GM12801 (cell line): ENCODE results near the gene SAGE1.
"Not testable (repeated sequence)": the region's sequence is repeated elsewhere in the genome, so short reads cannot be mapped to it uniquely, and the experiment has no call there.

Experiments used
- TF ChIP-seq, protein P1 (sequence below): IDR thresholded peaks from one replicate; pipeline ENCODE4 v1.5.1; 2011; ENCODE audit warnings: control low read depth; ENCODE audit not compliant: insufficient read length; ENCODE audit errors: extremely low read depth

Gene SAGE1, protein sequence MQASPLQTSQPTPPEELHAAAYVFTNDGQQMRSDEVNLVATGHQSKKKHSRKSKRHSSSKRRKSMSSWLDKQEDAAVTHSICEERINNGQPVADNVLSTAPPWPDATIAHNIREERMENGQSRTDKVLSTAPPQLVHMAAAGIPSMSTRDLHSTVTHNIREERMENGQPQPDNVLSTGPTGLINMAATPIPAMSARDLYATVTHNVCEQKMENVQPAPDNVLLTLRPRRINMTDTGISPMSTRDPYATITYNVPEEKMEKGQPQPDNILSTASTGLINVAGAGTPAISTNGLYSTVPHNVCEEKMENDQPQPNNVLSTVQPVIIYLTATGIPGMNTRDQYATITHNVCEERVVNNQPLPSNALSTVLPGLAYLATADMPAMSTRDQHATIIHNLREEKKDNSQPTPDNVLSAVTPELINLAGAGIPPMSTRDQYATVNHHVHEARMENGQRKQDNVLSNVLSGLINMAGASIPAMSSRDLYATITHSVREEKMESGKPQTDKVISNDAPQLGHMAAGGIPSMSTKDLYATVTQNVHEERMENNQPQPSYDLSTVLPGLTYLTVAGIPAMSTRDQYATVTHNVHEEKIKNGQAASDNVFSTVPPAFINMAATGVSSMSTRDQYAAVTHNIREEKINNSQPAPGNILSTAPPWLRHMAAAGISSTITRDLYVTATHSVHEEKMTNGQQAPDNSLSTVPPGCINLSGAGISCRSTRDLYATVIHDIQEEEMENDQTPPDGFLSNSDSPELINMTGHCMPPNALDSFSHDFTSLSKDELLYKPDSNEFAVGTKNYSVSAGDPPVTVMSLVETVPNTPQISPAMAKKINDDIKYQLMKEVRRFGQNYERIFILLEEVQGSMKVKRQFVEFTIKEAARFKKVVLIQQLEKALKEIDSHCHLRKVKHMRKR

DNA sequence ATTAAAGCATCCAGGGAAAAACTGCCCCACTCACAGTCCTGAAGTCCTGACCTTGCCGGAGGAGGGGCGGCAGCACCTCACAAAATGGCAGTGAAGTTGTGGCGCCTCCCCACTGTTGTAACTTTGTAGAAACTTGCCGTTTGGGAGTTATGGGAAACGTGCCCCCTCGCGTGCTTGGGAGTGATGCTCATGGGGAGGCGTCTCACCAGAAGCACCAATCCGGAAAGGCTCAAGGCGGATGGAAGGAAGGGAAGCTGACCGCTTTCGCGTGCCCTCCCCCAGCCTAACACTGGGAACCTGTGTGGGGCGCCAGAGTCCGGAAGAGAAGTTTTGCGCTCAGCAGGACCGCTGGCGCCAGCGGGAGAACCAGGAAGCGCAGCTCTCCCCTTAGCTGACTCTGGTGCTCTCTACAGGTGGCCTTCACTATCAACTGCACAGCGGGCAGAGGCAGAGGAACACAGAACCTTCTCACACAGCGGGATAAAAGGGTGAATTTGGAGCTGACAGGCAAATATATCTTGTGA is at the start of gene SAGE1, which contains the start of gene CT45A10:
Gene SAGE1, plus strand, starts transcription at position 423 of the 524 bp plus-strand sequence. CDS start 2,527 bp downstream, outside the sequence.
Gene CT45A10, minus strand, starts transcription at position 151 of the 524 bp plus-strand sequence. CDS start 8,100 bp downstream, outside the sequence.
- TF ChIP-seq, protein P1, sequence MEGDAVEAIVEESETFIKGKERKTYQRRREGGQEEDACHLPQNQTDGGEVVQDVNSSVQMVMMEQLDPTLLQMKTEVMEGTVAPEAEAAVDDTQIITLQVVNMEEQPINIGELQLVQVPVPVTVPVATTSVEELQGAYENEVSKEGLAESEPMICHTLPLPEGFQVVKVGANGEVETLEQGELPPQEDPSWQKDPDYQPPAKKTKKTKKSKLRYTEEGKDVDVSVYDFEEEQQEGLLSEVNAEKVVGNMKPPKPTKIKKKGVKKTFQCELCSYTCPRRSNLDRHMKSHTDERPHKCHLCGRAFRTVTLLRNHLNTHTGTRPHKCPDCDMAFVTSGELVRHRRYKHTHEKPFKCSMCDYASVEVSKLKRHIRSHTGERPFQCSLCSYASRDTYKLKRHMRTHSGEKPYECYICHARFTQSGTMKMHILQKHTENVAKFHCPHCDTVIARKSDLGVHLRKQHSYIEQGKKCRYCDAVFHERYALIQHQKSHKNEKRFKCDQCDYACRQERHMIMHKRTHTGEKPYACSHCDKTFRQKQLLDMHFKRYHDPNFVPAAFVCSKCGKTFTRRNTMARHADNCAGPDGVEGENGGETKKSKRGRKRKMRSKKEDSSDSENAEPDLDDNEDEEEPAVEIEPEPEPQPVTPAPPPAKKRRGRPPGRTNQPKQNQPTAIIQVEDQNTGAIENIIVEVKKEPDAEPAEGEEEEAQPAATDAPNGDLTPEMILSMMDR: no peak

DNA sequence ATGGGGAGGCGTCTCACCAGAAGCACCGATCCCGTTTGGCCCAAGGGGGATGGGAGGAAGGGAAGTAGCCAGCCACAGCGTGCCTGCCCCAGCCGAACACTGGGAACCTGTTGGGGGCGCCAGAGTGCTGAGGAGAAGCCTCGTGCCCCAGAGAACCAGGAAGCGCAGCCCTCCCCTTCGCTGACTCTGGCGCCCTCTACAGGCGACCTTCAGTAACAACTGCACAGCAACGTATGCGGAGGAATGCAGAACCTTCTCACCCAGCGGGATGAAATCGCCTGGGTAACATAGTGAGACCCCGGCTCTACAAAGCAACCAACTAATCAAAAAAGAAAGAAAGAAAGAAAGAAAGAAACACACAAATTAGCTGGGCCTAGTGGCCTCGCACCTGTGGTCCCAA is 39.1 kb upstream of the SAGE1 start, which contains the start of gene CT45A8:
Gene CT45A8, minus strand, starts transcription at position 101 of the 400 bp plus-strand sequence. CDS start 3,755 bp downstream, outside the sequence.
- TF ChIP-seq, protein P1: not testable (repeated sequence)

DNA sequence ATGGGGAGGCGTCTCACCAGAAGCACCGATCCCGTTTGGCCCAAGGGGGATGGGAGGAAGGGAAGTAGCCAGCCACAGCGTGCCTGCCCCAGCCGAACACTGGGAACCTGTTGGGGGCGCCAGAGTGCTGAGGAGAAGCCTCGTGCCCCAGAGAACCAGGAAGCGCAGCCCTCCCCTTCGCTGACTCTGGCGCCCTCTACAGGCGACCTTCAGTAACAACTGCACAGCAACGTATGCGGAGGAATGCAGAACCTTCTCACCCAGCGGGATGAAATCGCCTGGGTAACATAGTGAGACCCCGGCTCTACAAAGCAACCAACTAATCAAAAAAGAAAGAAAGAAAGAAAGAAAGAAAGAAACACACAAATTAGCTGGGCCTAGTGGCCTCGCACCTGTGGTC is 21.8 kb upstream of the SAGE1 start, which contains the start of gene CT45A9:
Gene CT45A9, minus strand, starts transcription at position 101 of the 400 bp plus-strand sequence. CDS start 3,751 bp downstream, outside the sequence.
- TF ChIP-seq, protein P1: not testable (repeated sequence)

DNA sequence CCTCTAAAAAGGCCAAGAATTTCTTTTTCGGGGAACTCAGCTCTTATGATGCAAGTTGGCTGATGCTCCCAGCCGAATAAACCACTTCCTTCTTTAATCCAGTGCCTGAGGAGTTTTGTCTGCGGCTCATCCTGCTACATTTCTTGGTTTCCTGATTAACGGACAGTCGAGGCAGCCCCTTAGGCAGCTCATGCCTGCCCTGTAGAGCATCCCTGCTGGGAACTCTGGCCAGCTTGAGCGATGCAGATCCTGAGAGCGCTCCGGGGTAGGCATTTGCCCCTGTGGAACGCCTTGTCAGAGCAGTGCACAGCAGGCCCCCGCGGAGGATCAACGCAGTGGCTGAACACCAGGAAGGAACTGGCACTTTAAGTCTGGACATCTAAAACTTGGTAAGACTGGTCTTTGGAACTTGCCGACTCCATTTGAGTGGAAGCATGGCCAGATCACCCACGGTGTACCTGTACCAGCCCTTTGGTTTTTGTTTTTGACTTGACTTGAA is 3.4 kb upstream of the SAGE1 start:
- TF ChIP-seq, protein P1: no peak

DNA sequence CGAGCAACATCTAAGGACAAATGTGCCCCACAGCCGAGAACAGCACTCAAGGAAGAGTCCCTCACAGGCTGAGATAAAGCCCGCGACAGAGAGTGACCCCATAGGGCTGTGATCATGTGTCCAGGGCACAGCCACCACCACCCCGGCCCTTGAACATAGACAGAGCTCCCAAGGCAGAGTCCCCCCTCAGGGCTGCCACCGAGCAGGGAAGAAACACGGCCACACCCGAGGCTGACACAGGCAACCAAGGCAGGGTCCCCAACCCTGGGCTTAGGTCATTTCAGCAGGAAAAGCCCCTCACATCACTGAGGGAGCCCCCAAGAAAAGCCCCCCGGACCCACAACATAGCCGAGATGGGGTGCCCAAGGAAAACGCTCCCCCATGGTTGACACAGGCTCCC is 735 bp upstream of the SAGE1 start:
- TF ChIP-seq, protein P1: no peak

DNA sequence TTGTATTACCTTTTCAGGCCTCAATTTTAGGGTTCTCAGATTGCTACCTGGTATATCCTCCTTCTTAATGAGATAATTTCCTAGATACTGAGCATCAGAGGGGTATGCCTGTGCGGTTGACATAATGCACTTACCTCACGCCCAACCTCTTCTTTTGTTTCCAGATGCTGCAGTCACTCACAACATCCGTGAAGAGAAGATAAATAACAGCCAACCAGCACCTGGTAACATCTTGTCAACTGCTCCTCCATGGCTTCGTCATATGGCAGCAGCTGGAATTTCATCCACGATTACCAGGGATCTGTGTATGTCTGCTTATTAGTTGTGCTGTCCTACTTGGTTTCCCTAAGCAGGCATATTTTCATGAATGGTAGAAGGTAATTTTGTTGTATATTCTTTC is 16.7 kb downstream of the SAGE1 start:
- TF ChIP-seq, protein P1: no peak
